ENCODE data around the gene PITPNC1. TPM values are rescaled to one million over a fixed set of nuclear protein-coding genes. Genes with fewer than 3 reads are reported as not detected.
A peak's percentile ranks its signal among the peaks of the same experiment; 100 is the strongest.

Gene PITPNC1
- total and polyA plus RNA-seq, 2 of the 13 experiments (the other 11 are each of a cell fraction or from before 2014, with no cell fraction given): 4.1 to 5.7 TPM

DNA sequence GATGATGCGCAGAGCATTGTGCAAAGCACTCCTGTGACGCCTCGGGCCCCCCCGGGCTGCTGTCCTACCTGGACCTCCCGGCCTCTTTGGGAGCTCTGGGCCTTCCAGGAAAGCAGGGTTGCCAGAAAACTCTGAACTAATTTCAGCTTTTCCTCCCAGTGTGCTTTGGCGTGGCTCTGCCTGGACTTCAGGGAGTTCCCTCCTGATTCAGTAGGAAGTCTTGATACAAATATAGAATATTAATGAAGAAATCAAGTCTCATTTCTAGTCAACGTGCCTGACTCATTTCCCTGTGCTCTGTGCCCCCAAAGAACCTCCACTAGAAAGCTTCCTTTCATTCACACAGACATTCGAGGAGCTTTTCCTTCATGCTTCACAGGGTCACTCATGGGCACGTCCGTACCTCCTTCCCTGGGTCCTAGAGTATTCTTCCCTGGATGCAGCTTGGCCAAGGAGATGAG, 256.7 kb downstream of the PITPNC1 start:
- TF ChIP-seq FOXO4 (CRISPR knock-in tag; conservative IDR thresholded peaks at IDR 0.05) (0 out of 2 replicates have a peak, but pooled peaks have one; percentile 70), BORCS8-MEF2B (CRISPR knock-in tag; IDR thresholded peaks at IDR 0.05) (no peak)
- H3K9ac ChIP-seq (ENCODE audit: insufficient read depth, low read depth, low read length): no peak overlapping the region
- H2AFZ ChIP-seq (ENCODE audit: low read length): no peak overlapping the region
- BruUV-seq (replicated peaks): no TSS peak
- intact Hi-C loops (cut with micrococcal nuclease; ENCODE audit: unreplicated experiment) (loop anchor here (5.0 kb wide), 1 partner anchor 256 kb away; the partner anchor contains the start of gene PITPNC1), in situ Hi-C loops (cut with HindIII; ENCODE audit: extremely low pct_ligation_motif_present, low pct_unique_long_range_greater_than_20kb) (no loop called here)
- no peaks in the 10 kb centered on the region for H3K9me3 ChIP-seq (ENCODE audit: low read length)
- no peak for DNase-seq (ENCODE audit: low spot score)
- H3K4me3 ChIP-seq (replicated peaks in 1 of 3; ENCODE audit: insufficient read depth in 1 of 3, low read depth in 2 of 3, low read length in 3 of 3): no peak overlapping the region
- 66% methylated on average over 10 of the region's 10 CpGs for WGBS (ENCODE audit: low lambda C conversion rate)
- ChIA-PET POLR2A (no interaction called here), CTCF (ENCODE audit: low intra/inter-chr PET ratio, low total read pairs) (no interaction called here)
- no peak for FAIRE-seq
- H4K20me1 ChIP-seq (ENCODE audit: insufficient read depth, low read length): no peaks in the 10 kb centered on the region
- H3K27ac ChIP-seq (ENCODE audit: extremely low read length, insufficient read depth, low read length): no peak overlapping the region
- H3K27me3 ChIP-seq (ENCODE audit: control insufficient read depth in 1 of 2, insufficient read depth in 2 of 2, low read length in 2 of 2): no peaks in the 10 kb centered on the region
- no peaks in the 10 kb centered on the region for H3K79me2 ChIP-seq (ENCODE audit: insufficient read depth, low read length)
- H3K4me1 ChIP-seq (ENCODE audit: insufficient read depth, low read length): peaks cover 17% of the 10 kb centered on the region
- H3K4me2 ChIP-seq (ENCODE audit: low read depth, low read length): no peak overlapping the region
- ATAC-seq: no peak
- H3K36me3 ChIP-seq (replicated peaks in 1 of 2; ENCODE audit: control insufficient read depth in 1 of 2, insufficient read depth in 2 of 2, low read length in 2 of 2): no peaks in the 10 kb centered on the region

DNA sequence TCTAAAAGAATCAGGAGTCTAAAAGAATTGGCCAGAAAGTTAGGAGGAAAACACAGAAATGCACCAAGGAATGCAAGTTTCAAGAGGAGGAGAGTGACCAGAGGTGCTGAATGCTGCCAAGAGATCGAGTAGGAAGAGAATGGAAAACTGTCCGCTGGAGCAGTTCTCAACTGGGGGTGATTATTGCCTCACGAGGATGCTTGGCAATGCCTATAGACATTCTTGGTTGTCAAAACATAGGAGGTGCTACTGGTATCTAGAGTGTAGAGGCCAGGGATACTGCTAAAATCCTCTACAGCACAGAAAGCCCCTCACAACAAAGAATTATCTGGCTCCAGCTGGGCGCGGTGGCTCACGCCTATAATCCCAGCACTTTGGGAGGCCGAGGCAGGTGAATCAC, 258.6 kb downstream of the PITPNC1 start:
- CTCF ChIA-PET (ENCODE audit: low intra/inter-chr PET ratio, low total read pairs): no interaction called here
- H3K9me3 ChIP-seq (ENCODE audit: low read length): no peaks in the 10 kb centered on the region
- in situ Hi-C loops (cut with HindIII; ENCODE audit: extremely low pct_ligation_motif_present, low pct_unique_long_range_greater_than_20kb): no loop called here
- TF ChIP-seq PRDM10 (CRISPR knock-in tag; IDR thresholded peaks at IDR 0.05; ENCODE audit: low read depth) (no peak), SP1 (IDR thresholded peaks at IDR 0.05) (no peak), SP1 (CRISPR knock-in tag; IDR thresholded peaks at IDR 0.05) (no peak), FOXK2 (IDR thresholded peaks at IDR 0.05) (no peak), MATR3 (CRISPR knock-in tag; IDR thresholded peaks at IDR 0.05) (no peak), REXO4 (CRISPR knock-in tag; IDR thresholded peaks at IDR 0.05; ENCODE audit: borderline replicate concordance) (no peak), ZFY (CRISPR knock-in tag; IDR thresholded peaks at IDR 0.05) (no peak)
- TF ChIP-seq, protein P1, sequence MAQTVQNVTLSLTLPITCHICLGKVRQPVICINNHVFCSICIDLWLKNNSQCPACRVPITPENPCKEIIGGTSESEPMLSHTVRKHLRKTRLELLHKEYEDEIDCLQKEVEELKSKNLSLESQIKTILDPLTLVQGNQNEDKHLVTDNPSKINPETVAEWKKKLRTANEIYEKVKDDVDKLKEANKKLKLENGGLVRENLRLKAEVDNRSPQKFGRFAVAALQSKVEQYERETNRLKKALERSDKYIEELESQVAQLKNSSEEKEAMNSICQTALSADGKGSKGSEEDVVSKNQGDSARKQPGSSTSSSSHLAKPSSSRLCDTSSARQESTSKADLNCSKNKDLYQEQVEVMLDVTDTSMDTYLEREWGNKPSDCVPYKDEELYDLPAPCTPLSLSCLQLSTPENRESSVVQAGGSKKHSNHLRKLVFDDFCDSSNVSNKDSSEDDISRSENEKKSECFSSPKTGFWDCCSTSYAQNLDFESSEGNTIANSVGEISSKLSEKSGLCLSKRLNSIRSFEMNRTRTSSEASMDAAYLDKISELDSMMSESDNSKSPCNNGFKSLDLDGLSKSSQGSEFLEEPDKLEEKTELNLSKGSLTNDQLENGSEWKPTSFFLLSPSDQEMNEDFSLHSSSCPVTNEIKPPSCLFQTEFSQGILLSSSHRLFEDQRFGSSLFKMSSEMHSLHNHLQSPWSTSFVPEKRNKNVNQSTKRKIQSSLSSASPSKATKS (CRISPR knock-in tag; IDR thresholded peaks at IDR 0.05): no peak

More for the DNA sequence above, 258.6 kb downstream of the PITPNC1 start:
- no peak overlapping the region for H3K4me2 ChIP-seq (ENCODE audit: low read depth, low read length)
- intact Hi-C loops (cut with micrococcal nuclease; ENCODE audit: unreplicated experiment): no loop called here
- DNase-seq (ENCODE audit: low spot score): no peak
- H4K20me1 ChIP-seq (ENCODE audit: insufficient read depth, low read length): no peaks in the 10 kb centered on the region
- H3K27me3 ChIP-seq (ENCODE audit: control insufficient read depth in 1 of 2, insufficient read depth in 2 of 2, low read length in 2 of 2): no peaks in the 10 kb centered on the region
- peaks cover 31% of the 10 kb centered on the region for H3K4me1 ChIP-seq (ENCODE audit: insufficient read depth, low read length)
- H3K4me3 ChIP-seq (replicated peaks in 1 of 3; ENCODE audit: insufficient read depth in 1 of 3, low read depth in 2 of 3, low read length in 3 of 3): no peak overlapping the region
- no peak overlapping the region for H2AFZ ChIP-seq (ENCODE audit: low read length)
- H3K27ac ChIP-seq (ENCODE audit: extremely low read length, insufficient read depth, low read length): no peak overlapping the region
- H3K36me3 ChIP-seq (replicated peaks in 1 of 2; ENCODE audit: control insufficient read depth in 1 of 2, insufficient read depth in 2 of 2, low read length in 2 of 2): no peaks in the 10 kb centered on the region
- no TSS peak for BruUV-seq (replicated peaks)
- POLR2A ChIA-PET: no interaction called here
- ATAC-seq: no peak
- H3K9ac ChIP-seq (ENCODE audit: insufficient read depth, low read depth, low read length): no peak overlapping the region
- no peak for FAIRE-seq
- H3K79me2 ChIP-seq (ENCODE audit: insufficient read depth, low read length): no peaks in the 10 kb centered on the region
- 71% methylated on average over 7 of the region's 7 CpGs for WGBS (ENCODE audit: low lambda C conversion rate)
